GM18505 (cell line): ENCODE data around the gene CCDC178.
"Not testable (repeated sequence)": the region's sequence is repeated elsewhere in the genome, so short reads cannot be mapped to it uniquely, and the experiment has no call there.

Experiments used
- ATAC-seq: cut with Tn5 transposase; IDR thresholded peaks from one replicate; pipeline ENCODE4 v1.9.1; 2021; ENCODE audit not compliant: unreplicated experiment
- POLR2A ChIP-seq: IDR thresholded peaks from 4 replicates; pipeline ENCODE4 v1.6.1; 2011; ENCODE audit warnings: borderline replicate concordance; ENCODE audit not compliant: insufficient read depth, insufficient read length; ENCODE audit errors: extremely low read depth

Gene CCDC178

GRCh38 chr18:33427549-33427948, 13.0 kb downstream of the CCDC178 start:
- ATAC-seq = no peak

GRCh38 chr18:33424266-33424946, 16.1 kb downstream of the CCDC178 start:
- ATAC-seq = no peak
- no peak for TF ChIP-seq POLR2A

More at GRCh38 chr18:33427549-33427948, 13.0 kb downstream of the CCDC178 start:
- TF ChIP-seq POLR2A = no peak

- no peak for TF ChIP-seq POLR2A
- ATAC-seq = no peak
Observed at GRCh38 chr18:33421225-33421624, 19.3 kb downstream of the CCDC178 start.

- TF ChIP-seq POLR2A = no peak
- no peak for ATAC-seq
Observed at GRCh38 chr18:33404244-33404873, 36.2 kb downstream of the CCDC178 start.

- ATAC-seq = not testable (repeated sequence)
Observed at GRCh38 chr18:33398939-33399338, 41.6 kb downstream of the CCDC178 start.

- TF ChIP-seq POLR2A = no peak
- no peak for ATAC-seq
Observed at GRCh38 chr18:33375829-33376228, 64.7 kb downstream of the CCDC178 start.

- no peak for TF ChIP-seq POLR2A
- ATAC-seq = no peak
Observed at GRCh38 chr18:33372442-33372841, 68.1 kb downstream of the CCDC178 start.

- TF ChIP-seq POLR2A = no peak
- no peak for ATAC-seq
Observed at GRCh38 chr18:33369711-33370449, 70.6 kb downstream of the CCDC178 start.

- ATAC-seq = no peak
- no peak for TF ChIP-seq POLR2A
Observed at GRCh38 chr18:33356735-33357134, 83.8 kb downstream of the CCDC178 start.

GRCh38 chr18:33355756-33356155, 84.8 kb downstream of the CCDC178 start:
- no peak for TF ChIP-seq POLR2A
- no peak for ATAC-seq

- no peak for TF ChIP-seq POLR2A
- no peak for ATAC-seq
Observed at GRCh38 chr18:33355263-33355662, 85.3 kb downstream of the CCDC178 start.

- no peak for ATAC-seq
- no peak for TF ChIP-seq POLR2A
Observed at GRCh38 chr18:33350256-33350655, 90.3 kb downstream of the CCDC178 start.

- not testable (repeated sequence) for ATAC-seq
Observed at GRCh38 chr18:33339733-33340132, 100.8 kb downstream of the CCDC178 start.

GRCh38 chr18:33334781-33335180, 105.7 kb downstream of the CCDC178 start:
- no peak for ATAC-seq
- TF ChIP-seq POLR2A = no peak
